HG02884 (cell line): Measurements from ENCODE around the gene SCGB1A1.

Experiments
- ATAC-seq: cut with Tn5 transposase; IDR thresholded peaks from one replicate; pipeline ENCODE4 v1.9.1; 2021; ENCODE audit warnings: mild to moderate bottlenecking, moderate library complexity; ENCODE audit not compliant: unreplicated experiment

SCGB1A1 gene

DNA sequence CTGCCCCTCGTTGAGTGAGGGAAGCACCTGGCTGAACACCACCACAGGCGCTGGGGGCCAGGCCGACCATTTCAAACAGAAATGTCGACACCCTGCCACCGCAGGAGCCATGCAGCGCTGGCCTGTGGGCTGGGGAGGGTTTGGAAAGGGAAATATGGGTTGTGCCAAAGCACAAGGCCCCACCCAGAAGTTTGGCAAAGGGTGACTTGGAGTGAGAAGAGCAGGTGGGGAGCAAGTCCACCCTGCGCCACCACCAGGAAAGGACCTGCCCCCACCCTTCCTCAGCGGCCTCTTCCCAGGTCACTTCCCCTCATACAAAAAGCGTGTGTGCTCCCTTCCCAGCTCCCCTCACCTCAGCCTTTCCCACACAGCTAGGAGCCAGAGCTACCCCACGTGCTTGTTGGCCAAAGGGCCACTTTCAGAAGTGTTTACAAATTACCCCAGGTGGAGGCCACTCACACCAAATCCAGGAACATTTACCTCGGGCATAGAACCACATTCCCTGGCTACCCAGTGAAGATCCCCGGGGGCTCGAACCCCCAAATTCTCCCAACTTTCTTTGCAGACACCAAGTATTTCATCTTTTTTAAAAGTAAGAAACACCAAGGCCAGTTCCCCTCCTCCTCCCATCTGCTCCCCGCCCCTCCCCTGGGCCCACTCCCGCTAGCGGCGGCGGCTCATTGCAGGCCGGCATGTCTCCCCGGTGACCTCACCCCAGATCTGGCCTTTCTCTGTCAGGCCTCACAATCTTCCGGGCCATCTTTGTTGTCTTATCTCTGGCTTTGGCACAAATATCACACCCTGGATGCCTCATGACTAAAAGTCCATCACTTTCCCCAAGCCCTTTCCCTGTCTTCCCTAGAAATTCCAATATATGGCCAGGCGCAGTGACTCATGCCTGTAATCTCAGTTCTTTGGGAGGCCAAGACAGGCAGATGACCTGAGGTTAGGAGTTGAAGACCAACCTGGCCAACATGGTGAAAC is 20.5 kb upstream of the SCGB1A1 start:
- no peak for ATAC-seq

DNA sequence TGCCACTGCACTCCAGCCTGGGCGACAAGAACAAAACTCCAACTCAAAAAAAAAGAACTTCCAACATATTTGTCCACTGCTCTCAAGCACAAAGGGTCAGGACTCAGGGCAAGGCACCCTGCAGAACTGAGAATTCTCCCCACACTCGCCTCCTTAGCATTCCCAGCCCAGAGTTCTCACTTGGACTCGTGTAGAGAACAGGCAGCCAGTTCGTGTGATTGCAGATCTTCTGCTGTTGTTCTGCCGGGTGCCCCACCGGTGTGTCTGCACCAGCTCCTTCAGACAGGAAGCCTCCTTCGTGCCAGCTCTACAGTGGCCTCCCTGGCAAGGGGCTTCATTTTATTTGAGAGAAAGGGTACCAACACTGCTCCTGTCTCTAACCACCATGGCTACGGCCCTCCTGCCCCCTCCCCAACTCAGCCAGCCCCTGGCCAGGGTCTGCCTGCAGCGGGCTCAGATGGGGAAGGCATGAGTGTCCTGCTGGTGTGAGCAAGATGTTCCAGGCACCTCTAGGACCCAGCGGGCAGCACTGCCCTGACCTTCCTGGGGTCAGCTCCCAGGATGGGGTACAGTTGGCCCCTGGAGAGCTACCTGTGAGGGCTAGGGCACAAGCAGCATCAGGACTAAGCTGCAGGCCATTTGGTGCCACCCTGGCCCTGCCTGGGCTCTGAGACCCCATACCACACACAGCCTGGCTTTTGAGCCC is 19.5 kb upstream of the SCGB1A1 start:
- no peak for ATAC-seq

GRCh38 chr11:62399878-62400266 is 19.0 kb upstream of the SCGB1A1 start:
- ATAC-seq, result no peak

GRCh38 chr11:62400281-62400680 is 18.6 kb upstream of the SCGB1A1 start:
- no peak for ATAC-seq

GRCh38 chr11:62400760-62401159 is 18.1 kb upstream of the SCGB1A1 start:
- ATAC-seq, result no peak

- ATAC-seq, result no peak
Measured at GRCh38 chr11:62401356-62401755, 17.5 kb upstream of the SCGB1A1 start.

- ATAC-seq, result no peak
Measured at GRCh38 chr11:62401811-62402210, 17.0 kb upstream of the SCGB1A1 start.

- no peak for ATAC-seq
Measured at GRCh38 chr11:62402226-62402959, 16.4 kb upstream of the SCGB1A1 start.

- ATAC-seq, result no peak
Measured at GRCh38 chr11:62402960-62403730, 15.7 kb upstream of the SCGB1A1 start.

GRCh38 chr11:62404435-62404834 is 14.4 kb upstream of the SCGB1A1 start:
- ATAC-seq, result no peak

GRCh38 chr11:62404901-62405300 is 13.9 kb upstream of the SCGB1A1 start:
- ATAC-seq, result no peak

DNA sequence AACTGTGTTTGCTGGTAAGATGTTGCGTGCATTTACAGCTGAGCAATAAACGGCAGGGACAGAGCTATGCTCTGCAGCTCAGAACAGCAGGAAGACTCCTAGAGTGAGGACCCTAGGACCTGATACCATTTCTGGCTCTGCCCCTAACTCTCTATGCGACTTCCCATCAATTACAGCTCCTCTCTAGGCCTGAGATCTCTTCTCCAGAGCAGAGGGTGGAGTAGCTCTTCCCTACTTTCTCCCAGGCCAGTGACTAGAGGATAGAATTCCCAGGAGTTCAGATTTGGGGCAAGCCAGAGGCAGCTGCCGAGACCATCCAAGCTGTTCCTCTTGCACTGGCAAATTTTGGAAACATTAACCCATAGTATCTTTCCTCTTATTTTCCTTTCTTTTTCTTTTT is 12.8 kb upstream of the SCGB1A1 start:
- no peak for ATAC-seq

DNA sequence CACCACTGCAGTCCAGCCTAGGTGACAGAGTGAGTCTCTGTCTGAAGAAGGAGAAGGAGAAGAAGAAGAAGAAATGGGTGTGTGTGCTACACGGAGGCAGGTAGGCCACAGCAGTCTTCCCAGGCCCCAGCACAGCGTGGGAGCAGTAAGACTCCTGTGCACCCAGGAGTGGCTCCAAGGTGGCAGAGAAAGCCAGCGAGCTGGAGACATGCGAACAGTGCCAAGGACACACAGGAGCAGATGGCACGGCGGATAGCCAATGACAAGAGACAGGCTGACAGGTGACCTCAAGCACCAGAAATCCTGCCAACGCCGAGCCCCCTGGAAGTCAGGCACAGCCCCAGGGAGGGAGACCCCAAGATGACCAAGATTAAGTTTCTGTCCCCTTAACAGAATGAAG is 9.0 kb upstream of the SCGB1A1 start:
- no peak for ATAC-seq

GRCh38 chr11:62410972-62411371 is 7.9 kb upstream of the SCGB1A1 start:
- no peak for ATAC-seq

DNA sequence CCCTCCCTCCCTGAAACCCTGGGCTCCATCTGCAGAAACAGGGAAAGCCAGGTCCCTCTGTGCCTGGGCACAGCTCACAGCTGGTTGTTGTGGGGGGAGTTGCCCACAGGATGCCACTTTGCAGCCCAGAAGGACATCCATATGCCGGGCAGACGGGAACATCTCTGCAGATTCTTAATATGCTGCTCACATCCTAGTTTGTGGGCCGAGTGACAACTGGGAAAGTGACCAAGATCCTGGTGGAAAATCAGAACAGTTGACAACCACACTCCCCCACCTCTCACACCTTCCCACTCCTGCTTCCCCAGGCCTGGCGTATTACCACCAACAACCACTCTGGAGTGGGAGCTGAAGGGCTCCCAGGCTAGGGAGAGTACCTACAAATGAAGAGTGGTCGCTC is 7.3 kb upstream of the SCGB1A1 start:
- ATAC-seq, result no peak

DNA sequence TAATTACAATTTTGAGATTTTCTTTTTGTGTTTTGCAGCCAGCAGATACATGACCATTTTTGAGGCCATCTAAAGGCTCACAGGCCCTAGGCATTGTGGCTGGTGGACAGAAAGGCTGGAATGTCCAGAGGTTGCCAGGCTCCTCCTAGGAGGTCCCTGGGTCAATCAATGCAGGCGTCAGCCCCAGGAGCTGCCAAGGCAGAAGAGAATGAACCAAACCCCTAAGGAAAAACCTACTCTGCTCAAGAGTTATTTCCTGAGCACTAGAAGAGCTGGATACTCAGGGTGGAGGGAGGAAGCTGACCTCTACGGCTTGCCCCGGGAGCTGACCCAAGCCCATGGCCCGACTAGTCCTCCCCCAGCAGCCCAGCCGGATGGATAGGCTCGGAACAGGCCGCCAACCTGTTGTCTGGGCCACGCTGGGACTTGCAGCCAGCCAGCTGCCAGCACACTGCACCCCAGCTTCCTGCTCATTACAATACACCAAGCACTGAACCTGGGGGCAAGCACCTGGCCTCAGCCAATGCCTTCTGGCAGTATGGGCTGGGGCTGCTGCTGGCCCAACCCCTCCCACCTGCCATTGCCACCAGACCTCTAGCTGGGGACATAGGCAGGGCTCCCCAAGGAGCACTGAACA is 5.7 kb upstream of the SCGB1A1 start:
- no peak for ATAC-seq

DNA sequence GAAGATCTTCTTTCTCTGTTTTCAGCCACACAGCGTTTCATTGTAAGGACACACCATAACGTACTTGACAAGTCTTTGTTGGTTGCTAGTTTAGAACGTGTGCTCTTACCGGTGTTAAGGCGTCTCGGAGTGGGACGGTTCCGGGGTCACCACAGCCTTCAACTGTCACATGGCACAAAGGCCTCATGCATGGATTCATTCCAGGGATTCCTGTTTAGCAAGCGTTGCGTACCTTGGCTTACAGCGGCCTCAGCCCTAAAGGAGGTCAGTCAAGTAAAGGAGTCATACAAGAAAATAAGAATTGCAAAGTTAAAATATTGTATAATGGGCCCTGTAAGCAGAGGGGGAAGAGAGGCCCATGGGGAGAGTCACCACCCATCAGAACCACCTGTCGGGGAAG is 2.2 kb upstream of the SCGB1A1 start:
- no peak for ATAC-seq

DNA sequence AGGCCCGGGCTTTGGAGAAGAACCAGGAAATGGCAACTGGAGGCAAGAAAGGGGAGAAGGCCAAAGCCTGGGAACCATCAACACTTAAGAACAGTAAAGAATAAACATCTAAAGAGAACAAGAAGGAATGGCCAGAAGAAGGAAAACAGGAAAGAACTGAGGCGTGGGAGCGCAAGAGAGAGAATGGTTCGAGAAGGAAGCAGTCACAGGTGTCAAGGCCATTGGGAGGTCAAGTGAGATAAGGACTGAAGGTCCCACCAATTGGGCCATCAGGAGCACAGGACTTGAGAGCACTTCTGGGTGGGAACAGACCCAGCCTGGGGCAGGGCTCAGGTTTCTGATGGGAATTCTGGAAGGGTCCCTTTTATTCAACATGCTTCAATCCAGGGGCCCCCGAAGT is 697 bp upstream of the SCGB1A1 start:
- no peak for ATAC-seq

- no peak for ATAC-seq
Measured at GRCh38 chr11:62419314-62419929, 589 bp downstream of the SCGB1A1 start.

GRCh38 chr11:62419943-62420342 is 1.1 kb downstream of the SCGB1A1 start:
- ATAC-seq, result no peak
